ENCODE results near the gene ITSN2.

The ITSN2 gene

GRCh38 chr2:24214880-24215279 is 145.5 kb downstream of the ITSN2 start:
- no peak for TF ChIP-seq CTCF (IDR thresholded peaks at IDR 0.05; ENCODE audit: control extremely low read depth, extremely low read depth, low read depth, missing control alignments)
- CTCF ChIA-PET, result interaction anchor here (1.0 to 1.5 kb wide), 4 partner anchors 8 to 379 kb away, joined by 3 to 4 read pairs (median 4); no protein-coding TSS in a partner anchor
- peak; percentile 85 for DNase-seq (ENCODE audit: extremely low spot score)
- POLR2A ChIA-PET, result no interaction called here

GRCh38 chr2:24211408-24211807 is 148.9 kb downstream of the ITSN2 start:
- no peak for DNase-seq (ENCODE audit: extremely low spot score)
- TF ChIP-seq CTCF (IDR thresholded peaks at IDR 0.05; ENCODE audit: control extremely low read depth, extremely low read depth, low read depth, missing control alignments), result no peak
- CTCF ChIA-PET, result interaction anchor here (1.0 kb wide), 1 partner anchor 9 kb away, joined by 3 read pairs; no protein-coding TSS in a partner anchor
- POLR2A ChIA-PET, result no interaction called here

- ChIA-PET POLR2A (no interaction called here), CTCF (interaction anchor here (1.0 to 1.5 kb wide), 2 partner anchors 44 to 127 kb away, joined by 3 to 5 read pairs; no protein-coding TSS in a partner anchor)
- no peak for DNase-seq (ENCODE audit: extremely low spot score)
- no peak for TF ChIP-seq CTCF (IDR thresholded peaks at IDR 0.05; ENCODE audit: control extremely low read depth, extremely low read depth, low read depth, missing control alignments)
Observed at GRCh38 chr2:24210723-24211122, 149.6 kb downstream of the ITSN2 start.

GRCh38 chr2:24210106-24210455 is 150.3 kb downstream of the ITSN2 start:
- DNase-seq (ENCODE audit: extremely low spot score), result no peak
- ChIA-PET POLR2A (no interaction called here), CTCF (interaction anchor here (1.0 to 1.5 kb wide), 3 partner anchors 10 to 127 kb away, joined by 3 to 6 read pairs (median 5); no protein-coding TSS in a partner anchor)
- TF ChIP-seq CTCF (IDR thresholded peaks at IDR 0.05; ENCODE audit: control extremely low read depth, extremely low read depth, low read depth, missing control alignments), result no peak

- ChIA-PET POLR2A (no interaction called here), CTCF (interaction anchor here (1.0 to 1.5 kb wide), 3 partner anchors 11 to 126 kb away, joined by 3 to 6 read pairs (median 5); no protein-coding TSS in a partner anchor)
- no peak for TF ChIP-seq CTCF (IDR thresholded peaks at IDR 0.05; ENCODE audit: control extremely low read depth, extremely low read depth, low read depth, missing control alignments)
- DNase-seq (ENCODE audit: extremely low spot score), result no peak
Observed at GRCh38 chr2:24209389-24210105, 150.8 kb downstream of the ITSN2 start.

GRCh38 chr2:24208490-24208889 is 151.8 kb downstream of the ITSN2 start:
- POLR2A ChIA-PET, result no interaction called here
- CTCF ChIA-PET, result no interaction called here
- TF ChIP-seq CTCF (IDR thresholded peaks at IDR 0.05; ENCODE audit: control extremely low read depth, extremely low read depth, low read depth, missing control alignments), result no peak
- no peak for DNase-seq (ENCODE audit: extremely low spot score)
